ENCODE data around the gene ANXA7. TPM values are rescaled to one million over a fixed set of nuclear protein-coding genes. Genes with fewer than 3 reads are reported as not detected.
"Not testable (repeated sequence)": the region's sequence is repeated elsewhere in the genome, so short reads cannot be mapped to it uniquely, and the experiment has no call there.

ANXA7 gene
- total RNA-seq, 2 donors from 2014 or later, result 22.7 to 46.2 TPM

DNA sequence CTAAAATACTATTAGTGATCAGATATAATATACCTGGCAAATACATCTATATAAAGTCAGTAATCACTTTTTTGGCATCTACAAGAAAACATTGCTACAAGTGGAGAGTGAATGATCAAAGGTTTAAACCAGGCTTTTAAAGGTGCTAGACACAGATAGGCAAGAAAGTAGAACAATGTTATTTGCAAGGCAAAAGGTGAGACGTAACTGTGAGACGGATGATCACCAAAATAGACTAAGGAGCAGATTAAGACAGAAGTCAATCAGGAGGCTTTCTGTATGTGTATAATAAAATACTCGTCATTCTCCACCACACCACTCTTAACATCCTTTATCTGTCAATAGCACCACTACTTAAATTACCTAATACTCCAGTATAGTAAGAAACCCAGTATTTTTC lies 8.3 kb downstream of the ANXA7 start:
- Histone ChIP-seq H3K27ac (no peak overlapping the region), H3K36me3 (replicated peaks in 1 of 2; ENCODE audit: insufficient read depth in 1 of 2, low read depth in 2 of 2) (no peaks in the 10 kb centered on the region), H3K4me3 (no peak overlapping the region), H3K9me3 (no peaks in the 10 kb centered on the region), H3K27me3 (no peaks in the 10 kb centered on the region), H3K4me1 (peaks cover 24% of the 10 kb centered on the region)
- intact Hi-C loops (cut with DNase I), result no loop called here
- DNase-seq (no peak), ATAC-seq (no peak)
- 94 to 95% methylated on average over 3 of the region's 3 CpGs for WGBS, 2 donors
- TF ChIP-seq, protein P1, sequence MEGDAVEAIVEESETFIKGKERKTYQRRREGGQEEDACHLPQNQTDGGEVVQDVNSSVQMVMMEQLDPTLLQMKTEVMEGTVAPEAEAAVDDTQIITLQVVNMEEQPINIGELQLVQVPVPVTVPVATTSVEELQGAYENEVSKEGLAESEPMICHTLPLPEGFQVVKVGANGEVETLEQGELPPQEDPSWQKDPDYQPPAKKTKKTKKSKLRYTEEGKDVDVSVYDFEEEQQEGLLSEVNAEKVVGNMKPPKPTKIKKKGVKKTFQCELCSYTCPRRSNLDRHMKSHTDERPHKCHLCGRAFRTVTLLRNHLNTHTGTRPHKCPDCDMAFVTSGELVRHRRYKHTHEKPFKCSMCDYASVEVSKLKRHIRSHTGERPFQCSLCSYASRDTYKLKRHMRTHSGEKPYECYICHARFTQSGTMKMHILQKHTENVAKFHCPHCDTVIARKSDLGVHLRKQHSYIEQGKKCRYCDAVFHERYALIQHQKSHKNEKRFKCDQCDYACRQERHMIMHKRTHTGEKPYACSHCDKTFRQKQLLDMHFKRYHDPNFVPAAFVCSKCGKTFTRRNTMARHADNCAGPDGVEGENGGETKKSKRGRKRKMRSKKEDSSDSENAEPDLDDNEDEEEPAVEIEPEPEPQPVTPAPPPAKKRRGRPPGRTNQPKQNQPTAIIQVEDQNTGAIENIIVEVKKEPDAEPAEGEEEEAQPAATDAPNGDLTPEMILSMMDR (IDR thresholded peaks at IDR 0.05), result no peak
- TF ChIP-seq POLR2A (IDR thresholded peaks at IDR 0.05), result no peak

GRCh38 chr10:73404690-73405089 lies 9.2 kb downstream of the ANXA7 start:
- ATAC-seq (no peak), DNase-seq (no peak)
- Histone ChIP-seq H3K9me3 (no peaks in the 10 kb centered on the region), H3K27ac (no peak overlapping the region), H3K4me1 (peaks cover 19% of the 10 kb centered on the region), H3K4me3 (no peak overlapping the region), H3K36me3 (replicated peaks in 1 of 2; ENCODE audit: insufficient read depth in 1 of 2, low read depth in 2 of 2) (no peaks in the 10 kb centered on the region), H3K27me3 (no peaks in the 10 kb centered on the region)
- 88 to 90% methylated on average over 9 of the region's 9 CpGs for WGBS, 2 donors
- TF ChIP-seq, protein P1 (IDR thresholded peaks at IDR 0.05), result no peak
- TF ChIP-seq POLR2A (IDR thresholded peaks at IDR 0.05), result no peak
- intact Hi-C loops (cut with DNase I), result no loop called here

- 96 to 98% methylated on average over 6 of the region's 6 CpGs for WGBS, 2 donors
These were observed 12.2 kb downstream of the ANXA7 start for GRCh38 chr10:73401636-73402035.

DNA sequence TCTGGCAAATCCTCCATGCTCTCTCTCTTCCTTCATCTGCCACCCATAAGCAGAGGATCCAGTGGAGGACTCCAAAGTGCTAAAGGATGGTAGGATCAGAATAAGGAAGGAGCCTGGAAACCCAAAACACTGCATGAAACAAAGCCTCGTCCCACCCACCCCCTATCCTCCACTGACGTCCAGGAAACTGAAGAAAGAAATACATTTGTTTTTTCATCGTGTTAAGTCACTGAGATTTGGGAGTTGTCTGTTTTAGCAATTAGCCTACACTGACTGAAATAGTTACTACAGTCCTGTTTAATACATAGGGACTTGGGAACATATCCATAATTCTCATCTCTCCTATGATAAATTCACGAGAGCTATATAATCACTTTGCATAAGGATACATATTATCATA lies 14.8 kb downstream of the ANXA7 start:
- Histone ChIP-seq H3K9me3 (no peaks in the 10 kb centered on the region), H3K36me3 (replicated peaks in 1 of 2; ENCODE audit: insufficient read depth in 1 of 2, low read depth in 2 of 2) (peaks cover 3 to 14% of the 10 kb centered on the region in 2 donors)
- WGBS, 2 donors, result 81 to 82% methylated on average over 4 of the region's 4 CpGs

More at GRCh38 chr10:73401636-73402035, 12.2 kb downstream of the ANXA7 start:
- peaks cover 0 to 2% of the 10 kb centered on the region in 2 donors for H3K36me3 ChIP-seq (replicated peaks in 1 of 2; ENCODE audit: insufficient read depth in 1 of 2, low read depth in 2 of 2)
- no peaks in the 10 kb centered on the region for H3K9me3 ChIP-seq
- TF ChIP-seq, protein P1 (IDR thresholded peaks at IDR 0.05), result no peak
- no peak for TF ChIP-seq POLR2A (IDR thresholded peaks at IDR 0.05)
- ATAC-seq (no peak), DNase-seq (no peak)
- intact Hi-C loops (cut with DNase I), result no loop called here
- no peak overlapping the region for H3K27ac ChIP-seq
- H3K4me3 ChIP-seq, result no peak overlapping the region
- H3K27me3 ChIP-seq, result no peaks in the 10 kb centered on the region
- H3K4me1 ChIP-seq, result no peaks in the 10 kb centered on the region

DNA sequence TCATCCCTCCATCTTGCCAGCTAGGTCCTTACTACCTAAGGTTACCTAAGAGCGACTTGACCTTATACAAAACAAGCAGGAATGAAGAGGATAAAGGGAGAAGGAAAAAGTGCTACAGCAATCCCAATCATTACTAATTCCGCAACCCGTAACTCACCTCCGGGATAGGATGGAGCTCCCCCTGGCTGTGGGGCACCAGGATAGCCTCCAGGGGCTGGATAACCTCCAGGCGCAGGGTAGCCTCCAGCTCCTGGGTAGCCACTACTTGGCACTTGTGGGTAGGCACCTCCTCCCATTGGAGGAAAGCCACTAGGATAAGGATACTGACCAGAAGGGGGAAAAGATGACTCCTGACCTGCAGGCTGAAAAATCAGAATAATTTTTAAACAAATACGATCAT lies 15.8 kb downstream of the ANXA7 start:
- DNase-seq (no peak), ATAC-seq (no peak)
- Histone ChIP-seq H3K27me3 (no peaks in the 10 kb centered on the region), H3K36me3 (replicated peaks in 1 of 2; ENCODE audit: insufficient read depth in 1 of 2, low read depth in 2 of 2) (peaks cover 3 to 14% of the 10 kb centered on the region in 2 donors), H3K4me3 (no peak overlapping the region), H3K4me1 (no peaks in the 10 kb centered on the region), H3K9me3 (no peaks in the 10 kb centered on the region), H3K27ac (no peak overlapping the region)
- intact Hi-C loops (cut with DNase I), result no loop called here
- WGBS, 2 donors, result 94% methylated on average over 6 of the region's 6 CpGs
- no peak for TF ChIP-seq POLR2A (IDR thresholded peaks at IDR 0.05)
- TF ChIP-seq, protein P1 (IDR thresholded peaks at IDR 0.05), result no peak

More for the DNA sequence above, 14.8 kb downstream of the ANXA7 start:
- Histone ChIP-seq H3K4me3 (no peak overlapping the region), H3K27me3 (no peaks in the 10 kb centered on the region), H3K27ac (no peak overlapping the region), H3K4me1 (no peaks in the 10 kb centered on the region)
- TF ChIP-seq, protein P1 (IDR thresholded peaks at IDR 0.05), result no peak
- TF ChIP-seq POLR2A (IDR thresholded peaks at IDR 0.05), result no peak
- intact Hi-C loops (cut with DNase I), result no loop called here
- DNase-seq (no peak), ATAC-seq (no peak)

DNA sequence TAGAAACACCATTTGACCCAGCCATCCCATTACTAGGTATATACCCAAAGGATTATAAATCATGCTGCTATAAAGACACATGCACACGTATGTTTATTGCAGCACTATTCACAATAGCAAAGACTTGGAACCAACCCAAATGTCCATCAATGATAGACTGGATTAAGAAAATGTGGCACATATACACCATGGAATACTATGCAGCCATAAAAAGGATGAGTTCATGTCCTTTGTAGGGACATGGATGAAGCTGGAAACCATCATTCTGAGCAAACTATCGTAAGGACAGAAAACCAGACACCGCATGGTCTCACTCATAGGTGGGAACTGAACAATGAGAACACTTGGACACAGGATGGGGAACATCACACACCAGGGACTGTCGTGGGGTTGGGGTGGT lies 19.5 kb downstream of the ANXA7 start:
- H3K27ac ChIP-seq; ATAC-seq; intact Hi-C loops (cut with DNase I); H3K4me3 ChIP-seq; DNase-seq; H3K27me3 ChIP-seq; H3K4me1 ChIP-seq; H3K9me3 ChIP-seq: not testable (repeated sequence)
- WGBS, 2 donors, result 98 to 100% methylated on average over 3 of the region's 4 CpGs
- H3K36me3 ChIP-seq (replicated peaks in 1 of 2; ENCODE audit: insufficient read depth in 1 of 2, low read depth in 2 of 2), result peaks cover 3 to 17% of the 10 kb centered on the region in 2 donors
